ENCODE measurements around the gene IGSF9.

- TF ChIP-seq CTCF (conservative IDR thresholded peaks at IDR 0.05 in 1 of 2, IDR thresholded peaks at IDR 0.05 in 1 of 2; ENCODE audit: extremely low read depth in 1 of 2, insufficient read depth in 1 of 2, low read depth in 1 of 2, low read length in 2 of 2) (peak in 1 of 2 donors; percentile 55), EZH2 (IDR thresholded peaks at IDR 0.05; ENCODE audit: borderline replicate concordance, low read length) (no peak)
These were observed 52.5 kb downstream of the IGSF9 start for GRCh38 chr1:159892944-159893343.

Measured in mammary epithelial cell (primary cell).